ENCODE data around the gene GPN2. TPM values are rescaled to one million over a fixed set of nuclear protein-coding genes. Genes with fewer than 3 reads are reported as not detected.

Gene GPN2
- total RNA-seq, 4 donors from 2014 or later, result 8.9 to 10.0 (median 9.8) TPM

DNA sequence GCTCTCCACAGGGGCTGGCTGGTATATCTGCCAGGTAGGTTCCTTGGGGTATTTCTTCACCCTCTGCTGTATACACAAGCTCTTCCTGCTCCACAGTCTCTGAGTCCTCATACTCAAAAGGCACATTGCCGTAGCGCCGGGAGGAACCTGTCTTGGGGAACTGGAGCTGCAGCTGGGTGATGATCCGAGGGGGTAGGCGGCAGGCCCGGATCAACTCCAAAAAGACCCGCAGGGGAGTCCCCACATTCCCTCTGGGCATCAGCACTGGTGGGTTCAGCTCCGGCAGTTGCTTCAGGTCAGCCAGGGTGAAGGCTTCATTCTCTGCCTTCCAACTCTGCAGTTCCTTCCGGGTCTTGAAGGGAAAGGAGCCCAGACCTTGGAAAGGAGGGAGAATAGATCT, 7.3 kb upstream of the GPN2 start:
- in situ Hi-C loops (cut with MboI; ENCODE audit: low sequenced_read_pairs in 4 of 4), result no loop called here
- H3K36me3 ChIP-seq, result peaks cover 0 to 54% of the 10 kb centered on the region in 2 donors
- peaks cover 20 to 21% of the 10 kb centered on the region in 2 donors for H3K4me1 ChIP-seq
- TF ChIP-seq POLR2A (IDR thresholded peaks at IDR 0.05), result no peak
- no peak for TF ChIP-seq CTCF (IDR thresholded peaks at IDR 0.05 in 4 of 5, conservative IDR thresholded peaks at IDR 0.05 in 1 of 5)
- no peak for DNase-seq
- no peak overlapping the region for H3K27ac ChIP-seq
- ATAC-seq, result no peak
- H3K27me3 ChIP-seq, result no peaks in the 10 kb centered on the region
- H3K9me3 ChIP-seq, result no peaks in the 10 kb centered on the region
- no peak overlapping the region for H3K4me3 ChIP-seq
- intact Hi-C loops (cut with DNase I; ENCODE audit: low total_unique reads), result no loop called here

DNA sequence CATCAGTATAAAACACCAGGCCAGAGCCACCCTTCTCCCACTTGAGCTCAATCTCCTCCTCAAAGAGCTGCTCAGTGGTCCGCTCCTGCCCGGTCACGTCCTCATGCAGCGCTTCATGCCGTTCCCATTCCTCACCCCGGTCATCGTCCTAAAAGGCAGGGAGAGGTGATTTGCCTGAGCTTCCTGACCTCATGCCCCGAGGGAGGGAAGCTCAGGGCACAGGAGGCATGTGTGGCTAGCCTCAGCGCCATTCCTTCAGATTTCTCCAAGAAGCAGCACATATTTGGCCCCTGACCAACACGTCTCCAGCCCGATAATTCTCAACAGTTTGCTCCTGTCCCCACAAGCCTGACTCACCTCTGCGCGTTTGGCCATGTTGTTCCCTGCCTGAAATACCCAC, 4.2 kb upstream of the GPN2 start:
- H3K4me3 ChIP-seq, result no peak overlapping the region
- peaks cover 14 to 18% of the 10 kb centered on the region in 2 donors for H3K4me1 ChIP-seq
- DNase-seq (no peak), ATAC-seq (no peak)
- intact Hi-C loops (cut with DNase I; ENCODE audit: low total_unique reads), result no loop called here
- H3K27ac ChIP-seq, result no peak overlapping the region
- TF ChIP-seq POLR2A (IDR thresholded peaks at IDR 0.05) (no peak), CTCF (IDR thresholded peaks at IDR 0.05 in 4 of 5, conservative IDR thresholded peaks at IDR 0.05 in 1 of 5) (no peak)
- peaks cover 0 to 66% of the 10 kb centered on the region in 2 donors for H3K36me3 ChIP-seq
- no peaks in the 10 kb centered on the region for H3K9me3 ChIP-seq
- no peaks in the 10 kb centered on the region for H3K27me3 ChIP-seq
- in situ Hi-C loops (cut with MboI; ENCODE audit: low sequenced_read_pairs in 4 of 4), result no loop called here

DNA sequence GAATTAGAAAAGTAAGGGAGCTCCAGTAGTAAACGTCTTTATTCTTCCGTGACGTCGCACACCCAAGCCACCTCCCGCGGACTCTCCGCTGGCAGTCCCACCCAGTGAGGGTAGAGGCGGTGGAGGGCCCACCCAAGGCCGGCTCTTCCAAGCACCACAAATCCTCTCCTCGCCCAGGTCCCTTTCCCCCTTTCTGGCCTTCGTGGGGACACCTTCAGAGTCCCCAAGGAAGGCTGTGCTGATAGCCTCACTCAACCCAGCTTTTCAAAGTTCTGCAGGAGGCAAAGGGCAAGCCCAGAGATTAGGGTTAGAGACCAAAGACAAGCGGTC, 349 bp upstream of the GPN2 start:
- in situ Hi-C loops (cut with MboI; ENCODE audit: low sequenced_read_pairs in 4 of 4) (no loop called here), intact Hi-C loops (cut with DNase I; ENCODE audit: low total_unique reads) (loop anchor here (2.0 kb wide), 1 partner anchor 30 kb away; the partner anchor contains the start of gene NUDC)
- Histone ChIP-seq H3K27ac (peak overlapping the region; percentile 87 to 95 (median 93)), H3K4me1 (peaks cover 10 to 19% of the 10 kb centered on the region in 2 donors), H3K9me3 (no peaks in the 10 kb centered on the region), H3K36me3 (peaks cover 5 to 73% of the 10 kb centered on the region in 2 donors), H3K27me3 (no peaks in the 10 kb centered on the region), H3K4me3 (peak overlapping the region; percentile 89 to 99 (median 96))
- TF ChIP-seq POLR2A (IDR thresholded peaks at IDR 0.05) (no peak), CTCF (IDR thresholded peaks at IDR 0.05 in 4 of 5, conservative IDR thresholded peaks at IDR 0.05 in 1 of 5) (no peak)
- peak; percentile 27 to 31 for ATAC-seq
- DNase-seq, result no peak

DNA sequence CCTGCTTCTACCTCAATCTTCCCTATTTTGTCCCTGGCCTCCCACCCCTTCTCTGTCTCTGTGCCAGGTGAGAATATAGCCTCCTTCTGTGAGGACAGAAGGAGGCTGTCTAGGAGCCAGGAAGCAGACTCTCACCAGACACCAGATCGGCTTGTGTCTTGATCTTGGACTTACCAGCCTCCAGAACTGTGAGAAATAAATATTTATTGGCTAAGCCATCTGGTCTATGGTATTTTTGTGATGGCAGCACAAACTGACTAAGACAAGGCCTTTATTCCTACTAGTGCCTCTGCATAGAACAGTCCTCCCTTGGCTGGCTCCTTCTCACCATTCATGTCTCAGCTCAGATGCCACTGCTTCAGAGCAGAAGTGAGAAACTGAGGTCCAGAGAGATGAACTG, 1.9 kb downstream of the GPN2 start:
- H3K9me3 ChIP-seq, result no peaks in the 10 kb centered on the region
- no peak overlapping the region for H3K4me3 ChIP-seq
- H3K27me3 ChIP-seq, result no peaks in the 10 kb centered on the region
- no peak for ATAC-seq
- in situ Hi-C loops (cut with MboI; ENCODE audit: low sequenced_read_pairs in 4 of 4) (no loop called here), intact Hi-C loops (cut with DNase I; ENCODE audit: low total_unique reads) (no loop called here)
- peaks cover 10 to 19% of the 10 kb centered on the region in 2 donors for H3K4me1 ChIP-seq
- no peak for DNase-seq
- H3K27ac ChIP-seq, result no peak overlapping the region
- no peak for TF ChIP-seq POLR2A (IDR thresholded peaks at IDR 0.05)
- peaks cover 5 to 73% of the 10 kb centered on the region in 2 donors for H3K36me3 ChIP-seq

- Histone ChIP-seq H3K27ac (no peak overlapping the region), H3K4me3 (no peak overlapping the region), H3K27me3 (no peaks in the 10 kb centered on the region), H3K9me3 (no peaks in the 10 kb centered on the region), H3K36me3 (peaks cover 5 to 73% of the 10 kb centered on the region in 2 donors), H3K4me1 (peaks cover 10 to 19% of the 10 kb centered on the region in 2 donors)
- DNase-seq (no peak), ATAC-seq (no peak)
- in situ Hi-C loops (cut with MboI; ENCODE audit: low sequenced_read_pairs in 4 of 4) (no loop called here), intact Hi-C loops (cut with DNase I; ENCODE audit: low total_unique reads) (no loop called here)
- no peak for TF ChIP-seq POLR2A (IDR thresholded peaks at IDR 0.05)
- no peak for TF ChIP-seq CTCF (IDR thresholded peaks at IDR 0.05 in 4 of 5, conservative IDR thresholded peaks at IDR 0.05 in 1 of 5)
These were observed 3.0 kb downstream of the GPN2 start for GRCh38 chr1:26887125-26887524.

Data from gastrocnemius medialis (tissue), 4 donors.